BLaER1 (cell line): ENCODE data around the gene RUFY4.
A peak's percentile ranks its signal among the peaks of the same experiment; 100 is the strongest.

Experiments
- H3K27ac ChIP-seq: shearing (Covaris generic); formaldehyde crosslinking; 2 replicates; pipeline ENCODE4 v1.8.1; 2022
- H3K27me3 ChIP-seq: shearing (Covaris generic); formaldehyde crosslinking; 2 replicates; pipeline ENCODE4 v1.8.1; 2022
- H3K36me3 ChIP-seq: shearing (Covaris generic); formaldehyde crosslinking; 2 replicates; pipeline ENCODE4 v1.8.1; 2022
- H3K4me1 ChIP-seq: shearing (Covaris generic); formaldehyde crosslinking; 2 replicates; pipeline ENCODE4 v1.8.1; 2022
- H3K4me2 ChIP-seq: shearing (Covaris generic); formaldehyde crosslinking; 2 replicates; pipeline ENCODE4 v1.8.1; 2022
- H3K4me3 ChIP-seq: shearing (Covaris generic); formaldehyde crosslinking; 2 replicates; pipeline ENCODE4 v1.8.1; 2022
- H3K9ac ChIP-seq: shearing (Covaris generic); formaldehyde crosslinking; 2 replicates; pipeline ENCODE4 v1.8.1; 2022
- H3K9me3 ChIP-seq: shearing (Covaris generic); formaldehyde crosslinking; 2 replicates; pipeline ENCODE4 v1.8.1; 2022
- H4K20me1 ChIP-seq: shearing (Covaris generic); formaldehyde crosslinking; 2 replicates; pipeline ENCODE4 v1.8.1; 2022
- Cebpa-rat ChIP-seq: shearing (Covaris generic); IDR thresholded peaks from 2 replicates; pipeline ENCODE4 v1.8.1; 2022

The RUFY4 gene

GRCh38 chr2:218024336-218024735, 44.7 kb upstream of the RUFY4 start:
- 0 out of 2 replicates have a peak overlapping the region, but pooled peaks have one; percentile 45 for H3K27ac ChIP-seq
- H3K4me2 ChIP-seq, result peak overlapping the region; percentile 98
- TF ChIP-seq Cebpa-rat, result no peak
- no peaks in the 10 kb centered on the region for H3K27me3 ChIP-seq
- no peak overlapping the region for H3K4me3 ChIP-seq
- no peaks in the 10 kb centered on the region for H3K9me3 ChIP-seq
- H3K9ac ChIP-seq, result 0 out of 2 replicates have a peak overlapping the region, but pooled peaks have one; percentile 9
- H3K4me1 ChIP-seq, result peaks cover 100% of the 10 kb centered on the region
- no peaks in the 10 kb centered on the region for H4K20me1 ChIP-seq
- no peaks in the 10 kb centered on the region for H3K36me3 ChIP-seq

GRCh38 chr2:218024871-218025270, 44.2 kb upstream of the RUFY4 start:
- no peaks in the 10 kb centered on the region for H3K27me3 ChIP-seq
- H3K27ac ChIP-seq, result peak overlapping the region; percentile 45; the same call in 1 of the 2 replicates
- H3K4me3 ChIP-seq, result no peak overlapping the region
- no peak overlapping the region for H3K9ac ChIP-seq
- no peaks in the 10 kb centered on the region for H3K9me3 ChIP-seq
- no peak for TF ChIP-seq Cebpa-rat
- H4K20me1 ChIP-seq, result no peaks in the 10 kb centered on the region
- H3K4me1 ChIP-seq, result peaks cover 100% of the 10 kb centered on the region
- no peaks in the 10 kb centered on the region for H3K36me3 ChIP-seq
- H3K4me2 ChIP-seq, result peak overlapping the region; percentile 98

DNA sequence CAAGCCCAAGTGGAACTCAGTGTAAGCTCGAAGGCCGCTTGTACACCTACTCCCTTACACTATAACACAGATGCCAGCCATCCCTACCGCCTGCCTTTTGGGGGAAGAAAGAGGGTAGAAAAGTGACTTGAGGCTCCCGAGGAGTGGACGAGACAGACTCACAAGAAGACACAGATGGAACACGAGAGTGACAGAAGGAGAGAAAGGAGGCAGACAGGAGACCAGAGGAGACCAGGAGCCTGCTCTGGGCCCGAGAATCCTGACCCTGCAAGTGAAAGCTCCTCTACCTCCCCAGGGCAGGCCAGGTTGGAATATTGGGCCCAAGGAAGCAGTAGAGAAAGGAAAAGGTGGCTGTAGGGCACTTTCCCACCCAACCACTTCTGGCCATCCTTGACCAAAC, 42.8 kb upstream of the RUFY4 start:
- Histone ChIP-seq H4K20me1 (no peaks in the 10 kb centered on the region), H3K27ac (peak overlapping the region; percentile 74), H3K27me3 (no peaks in the 10 kb centered on the region), H3K4me3 (no peak overlapping the region), H3K9ac (no peak overlapping the region), H3K9me3 (no peaks in the 10 kb centered on the region), H3K4me2 (peak overlapping the region; percentile 98; the same call in 1 of the 2 replicates), H3K36me3 (no peaks in the 10 kb centered on the region), H3K4me1 (peaks cover 100% of the 10 kb centered on the region)
- no peak for TF ChIP-seq Cebpa-rat

DNA sequence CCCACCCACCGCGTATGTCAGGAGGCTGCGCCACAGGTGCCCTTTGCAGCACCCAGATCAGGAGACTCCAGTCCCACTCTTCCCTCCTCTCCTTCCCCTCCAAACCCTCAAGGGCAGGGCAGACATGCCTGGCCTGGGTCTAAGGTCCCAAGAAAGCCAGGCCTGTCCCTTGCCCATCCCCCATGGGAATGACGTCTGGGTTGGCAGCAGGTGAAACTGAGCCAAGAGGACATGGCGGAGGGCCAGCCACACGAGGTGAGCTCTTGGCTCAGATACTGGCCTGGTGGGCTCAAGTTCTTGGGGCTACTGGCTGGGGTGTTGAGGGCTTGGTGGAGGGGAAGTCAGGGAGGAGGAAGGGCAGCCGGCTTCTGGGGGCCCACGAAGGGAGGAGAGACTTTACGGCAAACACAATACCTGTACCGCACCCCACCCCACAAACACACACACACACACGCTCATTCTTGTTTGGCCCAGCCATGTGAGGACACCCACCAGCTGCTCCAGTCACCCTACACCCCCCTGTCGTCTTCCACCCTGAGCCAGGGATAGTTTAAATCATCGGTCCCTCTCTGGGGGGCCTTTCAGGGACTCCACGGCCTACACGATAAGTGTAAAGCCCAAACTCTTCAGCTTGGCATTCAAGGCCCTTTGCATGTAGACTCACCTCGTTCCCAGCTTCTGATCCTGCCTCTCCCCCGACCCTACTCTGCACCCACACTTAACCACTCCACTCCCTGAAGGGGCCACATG, 42.2 kb upstream of the RUFY4 start:
- Histone ChIP-seq H3K9ac (peak overlapping the region; percentile 39; the same call in 1 of the 2 replicates), H3K9me3 (no peaks in the 10 kb centered on the region), H3K4me1 (peaks cover 100% of the 10 kb centered on the region), H3K36me3 (no peaks in the 10 kb centered on the region), H4K20me1 (no peaks in the 10 kb centered on the region), H3K27me3 (no peaks in the 10 kb centered on the region), H3K4me3 (no peak overlapping the region), H3K4me2 (peak overlapping the region; percentile 5; the same call in 1 of the 2 replicates), H3K27ac (peak overlapping the region; percentile 74)
- TF ChIP-seq Cebpa-rat, result no peak

- peak overlapping the region; percentile 76 for H3K4me2 ChIP-seq
- no peak overlapping the region for H3K4me3 ChIP-seq
- no peaks in the 10 kb centered on the region for H3K9me3 ChIP-seq
- no peaks in the 10 kb centered on the region for H3K27me3 ChIP-seq
- H3K4me1 ChIP-seq, result peaks cover 100% of the 10 kb centered on the region
- H3K27ac ChIP-seq, result peak overlapping the region; percentile 74
- H3K36me3 ChIP-seq, result no peaks in the 10 kb centered on the region
- H3K9ac ChIP-seq, result peak overlapping the region; percentile 39; the same call in 1 of the 2 replicates
- TF ChIP-seq Cebpa-rat, result no peak
- H4K20me1 ChIP-seq, result no peaks in the 10 kb centered on the region
Measured at GRCh38 chr2:218027426-218028188, 41.4 kb upstream of the RUFY4 start.

GRCh38 chr2:218028189-218028495, 40.9 kb upstream of the RUFY4 start:
- no peak overlapping the region for H3K9ac ChIP-seq
- TF ChIP-seq Cebpa-rat, result no peak
- H3K4me2 ChIP-seq, result peak overlapping the region; percentile 76
- peaks cover 100% of the 10 kb centered on the region for H3K4me1 ChIP-seq
- H3K27me3 ChIP-seq, result no peaks in the 10 kb centered on the region
- H3K27ac ChIP-seq, result peak overlapping the region; percentile 74
- H4K20me1 ChIP-seq, result no peaks in the 10 kb centered on the region
- H3K4me3 ChIP-seq, result no peak overlapping the region
- H3K36me3 ChIP-seq, result no peaks in the 10 kb centered on the region
- no peaks in the 10 kb centered on the region for H3K9me3 ChIP-seq

DNA sequence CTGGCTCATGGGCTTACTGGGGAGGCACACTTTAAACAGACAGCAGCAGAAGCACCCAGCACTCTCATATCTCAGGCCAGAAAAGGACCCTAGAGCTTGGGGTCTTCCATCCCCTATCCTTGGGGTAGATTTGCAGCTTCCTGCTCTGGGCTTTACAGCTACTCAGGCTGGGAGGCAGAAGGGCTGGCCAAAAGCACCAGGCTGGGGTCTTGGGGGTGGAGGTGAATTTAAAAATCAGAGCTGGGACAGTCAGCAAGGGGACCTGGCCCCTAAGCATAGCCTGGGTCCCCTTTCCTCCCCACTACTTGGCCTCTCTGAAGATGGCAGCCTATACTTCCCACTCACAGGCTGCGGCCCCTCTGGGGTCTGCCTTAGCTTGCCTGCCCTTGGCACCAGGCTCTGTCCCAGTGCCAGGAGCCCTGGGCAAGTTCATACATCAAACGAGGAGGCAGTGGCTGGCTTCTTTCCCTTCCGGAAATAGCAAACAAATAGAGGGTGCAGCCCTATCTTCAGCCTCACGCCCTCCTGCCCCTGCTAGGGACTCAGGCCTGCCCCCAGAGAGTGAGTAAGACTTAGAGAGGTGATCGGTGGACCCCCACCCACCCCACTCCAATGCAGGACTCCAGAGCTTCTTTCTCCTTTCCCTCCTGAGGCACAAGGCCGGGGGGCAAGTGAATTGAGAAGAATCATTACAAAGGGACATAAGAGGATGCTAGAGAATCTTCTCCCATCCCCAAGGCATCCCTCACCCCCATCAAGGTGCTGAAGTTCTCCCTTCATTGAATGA, 40.3 kb upstream of the RUFY4 start:
- Histone ChIP-seq H3K27me3 (no peaks in the 10 kb centered on the region), H4K20me1 (no peaks in the 10 kb centered on the region), H3K4me1 (peaks cover 100% of the 10 kb centered on the region)

DNA sequence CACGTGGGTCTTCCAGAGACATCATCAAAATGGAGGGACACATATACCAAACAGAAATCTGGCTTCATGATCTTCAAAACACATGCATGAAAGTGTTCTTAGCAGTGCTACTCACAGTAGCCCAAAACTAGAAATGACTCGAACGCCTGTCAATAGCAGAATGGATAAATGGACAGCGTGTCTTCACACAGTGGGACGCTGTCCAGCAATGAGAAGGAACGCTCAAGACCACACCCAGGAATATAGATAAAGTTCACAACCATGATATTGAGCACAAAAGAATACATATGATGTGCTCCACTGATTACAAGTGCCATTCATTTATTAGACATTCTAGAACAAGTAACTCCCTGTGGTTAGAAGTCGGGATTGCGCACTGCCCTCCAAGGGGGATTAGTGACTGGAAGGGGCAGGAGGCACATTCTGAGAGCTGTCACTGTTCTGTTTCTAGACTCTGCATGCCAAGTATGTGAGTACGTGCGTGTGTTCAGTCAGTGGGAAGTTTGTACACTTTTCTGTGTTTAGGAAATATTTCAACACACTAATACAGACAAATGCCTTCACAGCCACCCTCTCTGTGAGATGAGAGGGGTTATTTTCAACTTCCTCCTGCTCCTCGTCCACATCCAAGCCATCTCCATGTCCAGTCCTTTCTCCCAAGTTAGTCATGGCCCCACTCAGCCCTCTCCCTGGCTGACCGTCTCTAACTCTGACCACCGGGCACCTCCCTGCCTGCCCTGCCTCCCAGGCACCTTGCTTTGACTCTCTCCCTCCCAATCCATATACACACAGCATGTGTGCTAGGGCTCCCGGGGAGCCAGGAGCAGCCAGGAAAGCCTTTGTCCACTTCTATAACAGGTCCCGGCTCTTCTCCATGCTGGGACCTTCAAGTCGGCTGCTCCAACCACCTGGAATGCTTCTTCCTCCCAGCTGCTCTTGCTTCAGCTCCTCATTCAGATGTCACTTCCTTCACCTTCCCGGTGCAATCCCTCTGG, 39.4 kb upstream of the RUFY4 start:
- H3K27ac ChIP-seq, result peak overlapping the region; percentile 74
- H3K36me3 ChIP-seq, result no peaks in the 10 kb centered on the region
- peaks cover 100% of the 10 kb centered on the region for H3K4me1 ChIP-seq
- H3K9me3 ChIP-seq, result no peaks in the 10 kb centered on the region
- H4K20me1 ChIP-seq, result no peaks in the 10 kb centered on the region
- no peaks in the 10 kb centered on the region for H3K27me3 ChIP-seq
- H3K4me3 ChIP-seq, result no peak overlapping the region
- peak overlapping the region; percentile 76 for H3K4me2 ChIP-seq
- H3K9ac ChIP-seq, result no peak overlapping the region
- TF ChIP-seq Cebpa-rat, result no peak

More for the DNA sequence above, 40.3 kb upstream of the RUFY4 start:
- Histone ChIP-seq H3K36me3 (no peaks in the 10 kb centered on the region), H3K4me2 (peak overlapping the region; percentile 76), H3K9ac (no peak overlapping the region), H3K4me3 (no peak overlapping the region), H3K27ac (peak overlapping the region; percentile 74), H3K9me3 (no peaks in the 10 kb centered on the region)
- TF ChIP-seq Cebpa-rat, result no peak
